NCI-H128 (cell line): Measurements from ENCODE around the gene ADORA3.

Experiments
- DNase-seq: peaks from one replicate; lab custom pipeline; 2025; ENCODE audit not compliant: unreplicated experiment; lab: John Stamatoyannopoulos, UW

ADORA3 gene

DNA sequence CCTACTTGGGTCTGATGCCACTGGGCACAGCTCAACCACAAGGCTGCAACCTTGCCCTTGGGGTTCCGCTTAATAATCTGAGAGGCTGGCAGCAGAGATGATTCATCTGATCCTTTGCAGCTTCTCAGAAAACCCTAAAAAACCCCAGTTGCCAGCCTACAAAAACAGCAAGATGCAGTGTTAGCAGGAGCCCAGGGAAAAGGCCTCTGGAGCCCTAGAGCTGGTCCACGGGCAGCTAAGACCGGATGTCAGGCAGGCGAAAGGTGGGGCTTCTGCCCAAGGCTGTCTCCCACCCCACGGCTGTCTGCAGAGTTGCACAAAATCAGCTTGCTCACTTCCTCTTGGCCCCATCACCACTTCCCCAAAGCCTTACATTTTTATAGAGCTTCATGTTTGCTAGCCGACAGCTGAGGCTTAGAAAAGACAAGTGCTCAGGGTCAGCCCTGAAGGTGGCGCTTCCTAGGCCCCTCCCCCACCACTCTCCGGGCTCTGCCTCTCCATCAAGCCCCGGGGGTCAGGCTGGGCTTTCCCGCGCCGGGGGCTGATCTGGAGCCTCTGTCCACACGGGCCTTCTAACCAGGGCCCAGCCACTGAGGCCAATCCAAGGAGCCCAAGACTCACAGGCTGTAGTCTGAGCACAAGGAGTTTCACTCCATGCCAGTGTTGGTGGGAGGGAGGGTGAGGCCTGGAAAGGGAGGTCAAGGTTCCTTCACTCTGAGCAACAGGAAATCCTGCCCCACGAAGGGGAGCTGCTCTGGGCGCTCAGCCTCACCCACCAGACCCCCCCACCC lies 4.2 kb upstream of the ADORA3 start:
- DNase-seq: no peak

DNA sequence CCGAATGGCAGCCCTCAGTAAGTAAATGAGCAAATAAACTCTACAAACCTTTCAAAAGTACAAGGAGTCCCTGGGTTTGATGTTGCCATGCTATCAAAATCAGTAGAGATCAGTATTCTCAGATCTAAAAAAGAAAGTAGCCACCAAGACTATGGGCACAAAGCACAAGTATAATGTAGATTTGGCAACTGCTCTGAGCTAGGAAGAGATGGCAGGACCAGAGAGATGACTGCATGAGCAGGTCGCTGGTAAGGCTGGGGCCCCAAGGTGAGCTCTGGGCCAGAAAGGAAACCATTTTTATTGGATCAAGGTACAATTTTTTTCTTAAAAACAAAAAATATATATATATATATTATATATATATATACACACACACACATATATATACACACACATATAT lies 3.1 kb upstream of the ADORA3 start:
- DNase-seq: no peak

DNA sequence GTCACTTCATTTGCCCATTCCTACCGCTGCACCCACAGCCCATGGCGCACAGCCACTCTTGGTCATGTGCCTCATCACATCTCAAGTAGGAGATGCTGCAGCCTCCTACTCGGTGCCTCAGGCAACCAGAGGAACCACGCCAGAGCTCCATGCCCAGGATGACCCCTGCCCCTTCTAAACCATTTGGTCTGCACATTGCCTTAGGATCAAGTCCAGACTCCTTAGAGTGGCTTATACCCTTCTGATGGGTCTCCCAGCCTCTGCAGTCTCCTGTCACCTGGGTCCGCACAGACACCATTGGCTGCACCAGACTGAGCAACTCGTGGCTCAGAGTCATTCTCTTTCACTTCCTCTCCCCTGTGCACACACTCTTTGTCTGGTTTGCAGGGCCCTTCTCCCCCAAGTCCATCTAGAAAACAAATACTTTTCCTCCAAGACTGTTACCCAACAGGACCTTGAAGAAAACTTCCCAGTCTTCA lies 2.2 kb upstream of the ADORA3 start:
- no peak for DNase-seq

- DNase-seq: no peak
Measured at GRCh38 chr1:111504097-111504496, 664 bp upstream of the ADORA3 start.

DNA sequence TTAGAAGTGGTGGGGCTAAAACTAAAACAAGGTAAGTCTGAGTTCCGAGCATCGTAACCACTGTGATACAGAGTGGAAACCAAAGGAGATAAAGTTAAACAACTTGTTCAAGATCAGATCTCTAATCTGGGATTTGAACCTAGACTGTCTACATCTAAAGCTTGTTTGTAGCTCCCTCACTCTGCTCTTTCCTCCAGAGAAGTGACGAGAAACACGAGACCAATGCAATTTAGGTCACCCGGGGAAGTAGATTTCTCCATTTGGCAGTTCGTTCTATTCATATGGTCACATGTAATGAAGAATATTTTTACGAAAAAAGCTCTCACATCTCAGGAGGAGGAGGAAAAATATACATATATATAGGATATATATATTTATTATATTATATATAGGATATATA lies 1.8 kb downstream of the ADORA3 start:
- DNase-seq: no peak

- DNase-seq: no peak
Measured at GRCh38 chr1:111499026-111499785, 4.2 kb downstream of the ADORA3 start.

GRCh38 chr1:111497592-111497991 lies 5.8 kb downstream of the ADORA3 start:
- DNase-seq: no peak

- no peak for DNase-seq
Measured at GRCh38 chr1:111496398-111496797, 7.0 kb downstream of the ADORA3 start.

DNA sequence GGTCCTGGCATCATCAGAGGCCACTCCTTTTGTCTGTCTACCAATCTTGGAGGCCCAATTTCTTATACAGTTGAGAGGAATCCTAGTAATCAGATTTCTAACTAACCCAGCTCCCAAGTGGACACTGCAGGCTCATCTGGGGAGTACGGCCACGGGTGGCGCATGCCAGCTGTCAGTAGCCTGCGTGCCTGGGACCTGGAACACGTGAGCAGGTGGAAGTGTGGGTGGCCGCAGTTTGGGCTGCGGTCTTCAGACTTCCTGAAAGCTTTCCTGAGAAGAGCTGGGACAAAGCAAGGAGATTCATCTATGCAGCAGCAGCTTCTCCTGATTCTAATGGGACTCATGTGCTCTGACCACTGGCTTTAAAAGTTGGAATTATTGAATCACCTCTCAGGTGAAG lies 12.4 kb downstream of the ADORA3 start:
- no peak for DNase-seq

DNA sequence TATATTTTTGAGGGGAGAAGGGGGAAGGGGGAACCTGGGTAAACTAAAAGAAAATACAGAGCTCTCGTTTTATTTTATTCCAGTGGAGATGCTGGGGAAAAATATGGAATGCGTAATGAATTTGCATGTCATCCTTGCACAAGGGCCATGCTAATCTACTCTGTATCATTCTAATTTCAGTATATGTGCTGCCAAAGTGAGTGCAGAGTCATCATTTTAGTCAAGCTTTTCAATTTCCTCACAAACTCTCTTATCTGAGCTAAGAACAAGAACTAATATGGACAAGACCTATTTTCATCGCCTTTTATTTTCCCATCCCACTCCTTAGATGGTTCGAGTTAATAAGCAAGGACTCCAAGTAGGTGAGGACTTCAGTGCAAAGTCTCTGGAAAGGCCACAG lies 13.2 kb downstream of the ADORA3 start:
- no peak for DNase-seq

DNA sequence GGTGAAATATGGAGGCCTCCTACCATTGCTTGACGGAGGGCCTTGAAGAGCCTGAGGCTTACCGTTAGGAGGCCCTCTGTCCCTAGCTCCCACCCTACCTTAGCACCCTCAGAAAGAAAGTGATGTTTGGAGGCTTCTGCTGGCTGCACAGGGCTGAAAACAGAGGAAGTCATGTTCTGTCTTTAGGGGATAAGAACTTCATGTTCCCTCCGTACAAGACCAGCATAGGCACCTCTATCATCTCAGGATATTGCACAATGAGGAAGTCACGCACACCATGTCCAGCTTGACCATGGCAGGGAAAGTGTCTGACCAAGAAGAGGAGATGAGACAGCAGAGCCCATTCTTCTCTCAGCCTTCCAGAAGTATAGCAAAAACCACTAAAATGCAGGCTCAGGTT lies 13.8 kb downstream of the ADORA3 start:
- DNase-seq: no peak

GRCh38 chr1:111488669-111489068 lies 14.8 kb downstream of the ADORA3 start:
- no peak for DNase-seq

DNA sequence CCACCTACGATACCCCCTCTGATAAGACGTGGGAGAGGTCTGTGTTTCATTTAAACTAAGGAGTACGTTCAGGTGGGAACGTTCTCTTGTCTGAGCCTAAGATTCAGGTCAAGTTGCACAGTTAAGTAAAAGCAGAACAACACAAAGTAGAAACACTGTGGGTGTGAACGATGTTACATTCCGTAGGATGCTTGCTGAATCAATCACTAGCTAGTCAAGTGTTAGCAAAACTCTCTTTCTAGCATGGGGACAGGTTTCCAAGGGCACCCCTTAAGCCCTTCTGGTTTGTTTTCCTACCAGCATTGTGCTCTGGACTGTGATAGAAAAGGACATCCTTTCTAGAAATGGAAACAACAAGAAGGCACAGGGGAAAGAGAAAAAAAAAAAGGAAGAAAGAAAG lies 16.3 kb downstream of the ADORA3 start:
- DNase-seq: no peak

DNA sequence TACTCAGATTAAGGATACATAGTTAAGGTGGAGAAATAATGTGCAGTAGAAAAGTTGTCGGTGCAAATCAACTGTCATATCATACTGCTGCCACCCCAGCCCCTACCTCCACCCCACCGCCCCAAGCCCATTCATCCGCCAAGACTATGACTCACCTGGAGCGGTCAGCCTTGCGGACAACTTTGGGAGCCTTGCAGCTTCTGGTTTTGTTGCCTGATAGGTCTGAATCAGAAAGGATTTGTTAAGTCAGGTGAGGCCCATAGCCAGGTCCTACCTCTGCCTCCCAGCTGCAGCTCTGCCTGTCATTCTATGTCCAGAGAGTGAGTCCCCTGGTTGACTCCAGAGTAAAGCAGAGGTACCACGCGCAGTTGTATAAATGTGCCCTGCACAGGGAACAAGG lies 17.0 kb downstream of the ADORA3 start:
- no peak for DNase-seq

GRCh38 chr1:111484391-111485026 lies 18.9 kb downstream of the ADORA3 start:
- DNase-seq: no peak

DNA sequence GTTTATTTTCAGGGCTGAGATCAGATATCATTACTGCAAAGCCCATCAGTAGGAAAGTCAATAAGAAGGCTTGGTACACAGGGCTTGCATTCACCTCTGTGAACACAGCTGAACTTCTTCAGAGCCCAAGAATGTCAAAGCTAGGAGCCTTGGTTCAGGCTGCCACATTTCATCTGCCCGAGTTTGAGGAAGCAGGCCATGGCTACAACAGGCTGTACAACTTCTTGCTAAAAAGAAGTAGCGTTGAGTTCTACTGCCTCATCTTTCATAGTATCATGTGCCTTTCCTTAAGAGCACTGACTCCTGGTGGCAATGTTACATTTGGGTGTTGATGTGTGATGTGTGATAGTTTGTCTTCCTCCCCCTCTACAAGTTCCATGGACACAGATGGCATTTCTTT lies 19.6 kb downstream of the ADORA3 start:
- DNase-seq: no peak

DNA sequence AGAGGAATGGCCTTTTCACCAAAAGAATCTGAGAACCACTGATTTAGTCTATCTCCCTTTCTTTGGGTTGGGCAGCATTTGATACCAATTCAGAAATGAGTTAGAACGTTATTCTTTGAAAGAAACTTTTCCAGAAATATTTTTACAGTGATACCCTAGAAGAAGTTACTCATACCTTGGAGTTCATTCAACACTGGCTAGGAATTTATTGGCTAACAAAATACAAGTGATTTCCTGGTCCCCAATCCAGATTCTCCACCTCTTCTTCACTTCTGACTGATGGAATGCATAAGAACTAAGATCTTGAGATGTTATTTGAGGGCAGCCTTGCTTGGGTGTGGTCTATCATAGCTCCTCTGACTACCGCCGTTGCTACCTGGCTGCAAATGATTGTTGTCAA lies 20.3 kb downstream of the ADORA3 start:
- DNase-seq: no peak

GRCh38 chr1:111481387-111482221 lies 21.8 kb downstream of the ADORA3 start:
- DNase-seq: peak; percentile 18

DNA sequence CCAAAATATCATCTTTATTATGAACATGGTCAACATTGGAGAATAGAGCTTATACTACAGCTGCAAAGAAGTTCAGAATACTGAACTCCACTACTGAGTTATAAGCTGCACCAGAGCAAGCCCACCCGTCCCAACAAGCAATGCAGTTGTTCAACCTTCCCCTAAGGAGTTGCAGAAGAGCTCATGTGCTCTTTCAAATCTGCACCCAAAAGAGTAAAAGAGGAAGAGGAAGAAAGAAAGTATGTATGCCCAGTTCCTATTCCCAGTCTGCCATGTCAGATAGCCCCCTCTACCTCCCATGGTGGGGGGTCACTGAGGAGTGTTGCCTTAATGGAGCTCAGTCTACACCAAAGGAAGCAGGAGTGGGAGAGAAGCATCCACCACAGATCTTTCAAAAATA lies 22.8 kb downstream of the ADORA3 start:
- no peak for DNase-seq

DNA sequence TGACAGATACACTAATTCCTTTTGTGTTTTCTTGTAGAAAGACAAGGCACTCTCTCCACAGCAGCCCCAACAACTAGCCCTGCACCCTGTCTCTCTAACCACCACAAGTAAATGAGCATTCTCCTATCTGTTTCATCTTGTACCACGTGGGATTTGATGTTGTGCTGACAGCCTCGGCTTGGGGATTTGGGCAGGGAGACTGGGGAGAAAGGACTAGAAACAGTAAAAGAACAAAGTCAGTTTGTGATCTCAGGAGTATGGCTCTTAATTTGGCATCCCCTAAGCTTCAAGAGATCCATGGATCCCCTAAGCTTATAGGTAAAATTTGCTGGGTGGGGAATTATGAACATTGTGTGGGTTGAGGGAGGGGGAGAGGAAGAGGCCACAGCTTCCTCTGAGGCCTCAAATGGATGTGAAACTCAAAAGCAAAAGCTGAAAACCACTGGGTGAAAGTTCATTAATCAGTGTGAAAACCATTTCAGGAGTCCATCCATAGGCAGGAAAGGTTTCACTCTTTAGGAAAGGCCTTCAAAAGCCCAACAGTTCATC lies 26.6 kb downstream of the ADORA3 start:
- no peak for DNase-seq

- DNase-seq: no peak
Measured at GRCh38 chr1:111476214-111476613, 27.2 kb downstream of the ADORA3 start.
